A673 (cell line): ENCODE results near the gene DNMT3A.

ENCODE experiments used
- CTCF ChIP-seq: fragments of 300-800, 200-600 bp; sonication (generic); conservative IDR thresholded peaks from 2 replicates; pipeline ENCODE4 v1.5.1; 2017; ENCODE audit warnings: low read depth, mild to moderate bottlenecking, antibody characterized with exemption, low read length, moderate library complexity, mixed read lengths
- EZH2 ChIP-seq: fragments of 200-600 bp; sonication (generic); IDR thresholded peaks from 2 replicates; pipeline ENCODE4 v1.6.1; 2017; ENCODE audit warnings: borderline replicate concordance, low read depth, mild to moderate bottlenecking, mixed read lengths, antibody characterized with exemption, low read length; ENCODE audit not compliant: poor library complexity, severe bottlenecking

GRCh38 chr2:25316101-25316500 is 25.6 kb downstream of the DNMT3A start:
- no peak for TF ChIP-seq CTCF
- no peak for TF ChIP-seq EZH2
